ENCODE data around the gene LRRTM3. TPM values are rescaled to one million over a fixed set of nuclear protein-coding genes. Genes with fewer than 3 reads are reported as not detected.

Gene LRRTM3
- total RNA-seq, 3 donors from 2014 or later = not detected

GRCh38 chr10:67144530-67144929 lies 218.7 kb downstream of the LRRTM3 start:
- no peak overlapping the region for H3K27ac ChIP-seq
- no peaks in the 10 kb centered on the region for H3K36me3 ChIP-seq
- H3K27me3 ChIP-seq = no peaks in the 10 kb centered on the region
- intact Hi-C loops (cut with DNase I; ENCODE audit: low total_unique reads) = no loop called here
- no peaks in the 10 kb centered on the region for H3K9me3 ChIP-seq
- H3K4me1 ChIP-seq = no peaks in the 10 kb centered on the region
- TF ChIP-seq CTCF (IDR thresholded peaks at IDR 0.05) = no peak
- TF ChIP-seq POLR2AphosphoS5 (IDR thresholded peaks at IDR 0.05) = no peak
- TF ChIP-seq POLR2A (IDR thresholded peaks at IDR 0.05) = no peak
- no peak overlapping the region for H3K4me3 ChIP-seq
- no peak for DNase-seq (ENCODE audit: low spot score in 2 of 2)
